Femur (tissue), 1 donor: ENCODE measurements around the gene MPV17.
A peak's percentile ranks its signal among the peaks of the same experiment; 100 is the strongest.
"Not testable (repeated sequence)": the region's sequence is repeated elsewhere in the genome, so short reads cannot be mapped to it uniquely, and the experiment has no call there.

Source experiments
- DNase-seq: peaks from one replicate; pipeline ENCODE4 v3.0.0-alpha.2; 2017

Gene MPV17

GRCh38 chr2:27322301-27322765 lies 564 bp downstream of the MPV17 start:
- no peak for DNase-seq

- DNase-seq, result peak; percentile 44
Measured at GRCh38 chr2:27320958-27321543, 1.8 kb downstream of the MPV17 start.

- DNase-seq, result not testable (repeated sequence)
Measured at GRCh38 chr2:27319839-27320238, 3.1 kb downstream of the MPV17 start.

- DNase-seq, result no peak
Measured at GRCh38 chr2:27316655-27317412, 6.1 kb downstream of the MPV17 start.

- no peak for DNase-seq
Measured at GRCh38 chr2:27315122-27315521, 7.8 kb downstream of the MPV17 start.

- no peak for DNase-seq
Measured at GRCh38 chr2:27314709-27315108, 8.2 kb downstream of the MPV17 start.

- DNase-seq, result no peak
Measured at GRCh38 chr2:27313882-27314645, 8.8 kb downstream of the MPV17 start.

- DNase-seq, result no peak
Measured at GRCh38 chr2:27312152-27312551, 10.7 kb downstream of the MPV17 start.

- DNase-seq, result no peak
Measured at GRCh38 chr2:27309651-27310050, 13.2 kb downstream of the MPV17 start.

GRCh38 chr2:27308359-27308881 lies 14.5 kb downstream of the MPV17 start, which contains the start of gene UCN:
Gene UCN (minus strand): TSS chr2:27308445. CDS start chr2:27307895, 550 bp downstream.
- peak; percentile 73 for DNase-seq

GRCh38 chr2:27307545-27308358 lies 15.1 kb downstream of the MPV17 start:
- DNase-seq, result no peak

GRCh38 chr2:27307287-27307544 lies 15.7 kb downstream of the MPV17 start:
- DNase-seq, result no peak

- no peak for DNase-seq
Measured at GRCh38 chr2:27306573-27307286, 16.2 kb downstream of the MPV17 start.

GRCh38 chr2:27306136-27306535 lies 16.8 kb downstream of the MPV17 start:
- no peak for DNase-seq

GRCh38 chr2:27305516-27305915 lies 17.4 kb downstream of the MPV17 start:
- DNase-seq, result no peak

- DNase-seq, result no peak
Measured at GRCh38 chr2:27304488-27305240, 18.2 kb downstream of the MPV17 start.

- no peak for DNase-seq
Measured at GRCh38 chr2:27303093-27304025, 19.5 kb downstream of the MPV17 start.

- not testable (repeated sequence) for DNase-seq
Measured at GRCh38 chr2:27300606-27301005, 22.3 kb downstream of the MPV17 start.

GRCh38 chr2:27298391-27299080 lies 24.4 kb downstream of the MPV17 start:
- DNase-seq, result no peak

GRCh38 chr2:27297195-27297594 lies 25.7 kb downstream of the MPV17 start:
- DNase-seq, result no peak
